Astrocyte (in vitro differentiated cells and primary cell): ENCODE data around the gene HMX2.

ENCODE experiments used
- EZH2 ChIP-seq: IDR thresholded peaks from 2 replicates; pipeline ENCODE4 v1.6.1; 2012; ENCODE audit warnings: mild to moderate bottlenecking, low read length, inconsistent platforms; ENCODE audit not compliant: insufficient read depth
- TF ChIP-seq, protein P1 (sequence below): IDR thresholded peaks from 2 replicates; pipeline ENCODE4 v1.5.1; 2011; ENCODE audit warnings: low read depth, mild to moderate bottlenecking, inconsistent platforms, low read length, moderate library complexity; ENCODE audit not compliant: insufficient read depth

DNA sequence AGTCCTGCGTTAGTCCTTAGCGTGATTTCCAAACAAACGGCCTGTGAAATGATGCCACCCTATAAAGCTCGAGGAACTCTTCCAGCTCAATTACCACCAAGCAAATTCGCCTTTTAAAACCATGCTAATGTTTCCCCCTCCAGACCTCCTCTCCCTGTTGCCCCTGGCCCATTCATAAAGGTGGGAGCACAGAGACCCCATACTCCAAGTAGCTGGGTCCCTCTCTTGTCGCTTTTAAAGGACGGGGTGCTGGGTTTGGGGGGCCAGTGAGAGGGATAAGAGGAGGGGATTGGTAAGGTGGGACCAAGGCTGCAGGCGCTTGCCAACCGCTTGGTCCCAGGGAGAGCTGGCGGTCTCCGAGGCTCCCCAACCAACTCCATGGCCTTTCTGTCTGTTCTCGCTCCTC lies 1.2 kb downstream of the HMX2 start:
- TF ChIP-seq, protein P1, sequence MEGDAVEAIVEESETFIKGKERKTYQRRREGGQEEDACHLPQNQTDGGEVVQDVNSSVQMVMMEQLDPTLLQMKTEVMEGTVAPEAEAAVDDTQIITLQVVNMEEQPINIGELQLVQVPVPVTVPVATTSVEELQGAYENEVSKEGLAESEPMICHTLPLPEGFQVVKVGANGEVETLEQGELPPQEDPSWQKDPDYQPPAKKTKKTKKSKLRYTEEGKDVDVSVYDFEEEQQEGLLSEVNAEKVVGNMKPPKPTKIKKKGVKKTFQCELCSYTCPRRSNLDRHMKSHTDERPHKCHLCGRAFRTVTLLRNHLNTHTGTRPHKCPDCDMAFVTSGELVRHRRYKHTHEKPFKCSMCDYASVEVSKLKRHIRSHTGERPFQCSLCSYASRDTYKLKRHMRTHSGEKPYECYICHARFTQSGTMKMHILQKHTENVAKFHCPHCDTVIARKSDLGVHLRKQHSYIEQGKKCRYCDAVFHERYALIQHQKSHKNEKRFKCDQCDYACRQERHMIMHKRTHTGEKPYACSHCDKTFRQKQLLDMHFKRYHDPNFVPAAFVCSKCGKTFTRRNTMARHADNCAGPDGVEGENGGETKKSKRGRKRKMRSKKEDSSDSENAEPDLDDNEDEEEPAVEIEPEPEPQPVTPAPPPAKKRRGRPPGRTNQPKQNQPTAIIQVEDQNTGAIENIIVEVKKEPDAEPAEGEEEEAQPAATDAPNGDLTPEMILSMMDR: no peak
- peak; percentile 30 for TF ChIP-seq EZH2
